Raji (cell line): ENCODE measurements around the gene PLCD4.
A peak's percentile ranks its signal among the peaks of the same experiment; 100 is the strongest.

Experiments used
- POLR2A ChIP-seq: IDR thresholded peaks from 2 replicates; pipeline ENCODE4 v1.6.1; 2011; ENCODE audit warnings: low read depth, low read length, control low read depth; ENCODE audit not compliant: insufficient read depth

PLCD4 gene

DNA sequence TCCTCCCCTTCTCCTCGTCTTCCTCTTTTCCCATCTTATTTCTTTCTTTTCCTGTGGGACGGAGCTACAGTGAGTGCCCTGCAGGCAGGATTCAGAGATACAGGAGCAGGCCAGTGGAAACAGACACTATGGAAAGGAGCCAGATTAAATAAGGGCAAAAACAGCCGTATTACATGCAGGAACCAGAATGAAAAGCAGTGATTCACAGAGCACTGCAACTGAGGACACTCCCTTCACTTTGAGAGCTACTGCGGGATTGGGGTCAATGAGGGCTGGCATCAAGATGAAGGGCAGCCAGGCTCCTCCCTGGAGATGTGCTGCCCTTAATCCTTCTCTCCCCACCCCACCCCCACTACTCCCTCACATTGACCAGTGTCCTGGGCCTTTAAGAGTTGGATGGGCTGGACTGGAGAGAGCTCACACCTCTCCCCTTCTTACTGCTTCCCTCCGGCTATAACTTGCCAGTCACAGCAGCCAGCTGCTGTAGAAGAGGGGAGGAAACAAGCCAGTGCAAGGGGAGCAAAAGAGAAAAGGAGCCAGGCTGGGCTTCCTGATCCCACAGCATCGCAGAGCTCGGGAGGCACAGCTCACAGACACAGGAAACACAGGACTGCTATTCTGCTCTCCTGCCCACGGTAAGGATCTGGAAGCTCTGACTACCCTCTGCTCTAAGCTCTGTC, at the start of gene PLCD4:
PLCD4 (plus strand) TSS at position 464 of the 680 bp plus-strand sequence. CDS start 7,841 bp downstream, outside the sequence.
- TF ChIP-seq POLR2A, result no peak

DNA sequence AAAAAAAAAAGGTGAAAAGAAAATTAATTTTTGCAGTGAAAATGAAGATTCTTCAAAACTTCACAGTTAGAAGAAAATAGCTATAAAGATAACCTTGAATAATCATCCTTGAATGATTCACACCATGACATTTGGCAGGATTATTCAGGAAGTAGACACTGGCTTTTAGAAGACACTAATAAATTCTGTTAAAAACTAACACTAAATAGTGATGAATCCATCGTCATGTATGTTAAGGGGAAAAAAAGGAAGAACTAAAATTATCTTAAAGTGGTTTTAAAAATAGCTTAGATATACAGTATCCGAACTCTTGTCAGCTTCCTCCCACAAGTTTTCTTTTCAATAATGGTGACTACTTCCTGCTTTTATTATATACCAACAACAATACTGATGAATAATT, 49.8 kb upstream of the PLCD4 start:
- no peak for TF ChIP-seq POLR2A

DNA sequence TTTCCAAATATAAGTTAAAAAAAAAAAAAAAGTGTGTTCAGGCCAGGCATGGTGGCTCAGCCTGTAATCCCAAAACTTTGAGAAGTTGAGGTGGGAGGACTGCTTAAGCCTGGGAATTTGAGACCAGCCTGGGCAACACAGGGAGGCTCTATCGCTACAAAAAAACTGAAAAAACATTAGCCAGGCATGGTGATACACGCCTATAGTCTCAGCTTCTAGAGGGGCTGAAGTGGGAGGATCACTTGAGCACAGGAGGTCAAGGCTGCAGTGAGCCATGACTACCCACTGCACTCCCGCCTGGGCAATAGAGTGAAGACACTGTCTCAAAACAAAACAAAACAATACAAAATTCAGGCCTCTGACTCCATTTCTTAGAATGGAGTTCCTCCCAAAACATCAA, 48.7 kb upstream of the PLCD4 start:
- TF ChIP-seq POLR2A, result no peak

DNA sequence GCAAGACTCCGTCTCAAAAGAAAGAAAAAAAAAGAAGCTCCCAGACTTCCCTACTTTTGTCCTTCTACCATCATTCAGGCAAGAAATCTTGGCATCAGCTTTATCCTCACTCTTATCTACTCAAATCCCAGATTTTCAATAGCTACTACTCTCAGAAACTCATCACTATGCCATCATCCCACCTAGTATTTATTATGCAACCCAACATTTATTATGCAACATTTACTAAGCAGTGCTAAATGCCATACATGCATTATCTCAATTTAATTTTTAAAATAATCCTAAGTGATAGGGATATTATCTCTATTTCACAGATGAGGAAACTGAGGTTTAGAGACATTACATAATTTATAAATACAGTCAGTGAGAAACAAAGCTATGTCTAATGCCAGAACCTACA, 43.6 kb upstream of the PLCD4 start:
- TF ChIP-seq POLR2A, result no peak

DNA sequence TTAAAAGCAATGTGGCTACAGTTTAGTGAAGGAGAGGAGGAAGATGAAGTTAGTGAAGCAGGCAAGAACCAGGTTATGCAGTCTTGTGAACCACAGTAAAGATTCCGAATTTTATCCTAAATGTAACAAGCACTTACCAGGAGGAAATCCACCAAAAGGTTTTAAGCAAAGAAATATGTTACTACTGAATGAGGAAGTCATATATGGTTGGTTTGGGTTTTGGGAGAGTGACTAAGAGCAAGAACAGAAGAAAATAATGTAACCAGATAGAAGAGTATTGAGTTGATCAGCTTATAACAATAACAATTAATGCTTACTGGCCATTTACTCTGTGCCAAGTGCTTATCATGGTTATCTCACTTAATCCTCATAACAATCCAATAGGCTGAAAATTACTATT, 41.4 kb upstream of the PLCD4 start:
- TF ChIP-seq POLR2A, result no peak

DNA sequence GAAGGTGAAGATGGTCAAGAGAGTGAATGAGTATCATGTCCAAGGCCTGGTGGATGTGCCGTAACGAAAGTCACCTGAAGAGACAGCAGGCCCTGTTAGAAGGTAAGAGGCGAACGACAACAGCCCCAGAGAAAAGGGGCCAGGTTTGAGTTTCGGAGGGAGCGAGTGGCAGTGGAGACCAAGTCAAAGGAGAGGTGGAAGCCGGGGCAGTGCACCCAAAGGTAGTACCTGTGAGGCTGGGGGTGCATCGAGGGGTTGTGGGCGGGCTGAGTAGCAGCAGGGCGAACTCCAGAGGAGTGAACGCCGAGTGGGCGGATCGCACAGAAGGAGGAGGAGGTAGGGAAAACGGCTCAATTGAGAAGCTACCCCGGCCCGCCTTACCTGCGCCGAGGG, 39.9 kb upstream of the PLCD4 start:
- no peak for TF ChIP-seq POLR2A

DNA sequence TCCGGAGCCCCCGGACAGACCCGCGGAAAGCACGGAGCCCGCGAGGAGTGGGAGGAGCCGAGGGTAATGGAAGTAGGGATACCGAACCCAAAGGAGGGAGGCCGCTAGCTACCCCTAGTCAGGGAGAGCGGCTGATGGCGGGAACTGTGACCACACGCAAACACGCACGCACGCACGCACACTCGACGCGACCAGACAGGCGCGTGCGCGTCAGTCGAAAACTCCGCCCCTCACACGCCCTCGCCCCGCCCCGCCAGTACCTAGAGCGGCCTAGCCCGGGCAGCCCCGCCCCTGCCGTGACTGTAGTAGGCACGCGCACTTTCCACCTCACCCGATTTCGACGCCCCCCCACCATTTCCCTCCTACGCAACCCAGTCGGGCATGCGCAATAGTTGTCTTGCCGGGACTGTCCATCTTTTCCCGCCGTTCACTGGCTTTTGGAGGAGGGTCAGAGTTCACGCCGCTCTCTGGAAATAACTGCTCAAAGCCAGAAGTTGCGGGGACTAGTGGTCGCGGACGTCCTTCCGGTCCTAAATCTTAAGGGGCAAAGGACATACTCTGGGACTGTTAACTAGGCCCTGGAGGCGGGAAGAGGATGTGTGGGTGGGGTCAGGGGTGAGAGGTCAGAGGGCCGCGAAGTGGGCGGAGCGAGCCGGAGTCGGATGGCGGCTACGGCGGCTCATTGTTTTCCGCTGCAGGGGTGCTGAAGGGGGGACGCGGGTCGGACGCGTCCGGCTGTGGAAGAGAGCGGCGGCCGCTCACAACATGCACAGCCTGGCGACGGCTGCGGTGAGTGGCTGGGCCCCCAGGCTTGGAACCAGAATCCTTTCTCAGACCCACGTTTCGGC, 39.3 kb upstream of the PLCD4 start, which contains the start of the genes CNOT9 and USP37:
CNOT9 (plus strand) TSS at position 650 of the 848 bp plus-strand sequence; CDS start at position 766, 116 bp downstream.
USP37 (minus strand) TSS at position 162 of the 848 bp plus-strand sequence. CDS start 9,698 bp downstream, outside the sequence.
- TF ChIP-seq POLR2A, result peak; percentile 87

DNA sequence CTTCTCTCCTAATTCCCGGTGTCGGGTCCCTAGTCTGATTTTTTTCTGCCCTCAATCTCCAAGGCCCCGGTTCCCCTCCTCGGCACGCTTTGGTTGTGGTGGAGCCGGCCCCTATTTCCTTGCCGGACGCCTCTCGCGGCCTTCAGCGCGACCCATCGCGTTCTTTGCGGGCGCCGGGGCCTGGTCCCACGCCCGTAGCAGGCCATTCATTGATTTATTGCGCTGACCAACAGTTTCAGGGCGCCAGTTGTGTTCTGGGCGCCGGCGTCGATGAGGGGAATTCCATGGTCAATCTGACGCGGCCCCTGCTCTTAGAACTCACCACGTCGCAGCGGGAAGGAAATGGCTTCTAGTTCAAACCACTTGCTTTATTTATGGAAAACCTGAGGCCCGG, 38.7 kb upstream of the PLCD4 start:
- no peak for TF ChIP-seq POLR2A

DNA sequence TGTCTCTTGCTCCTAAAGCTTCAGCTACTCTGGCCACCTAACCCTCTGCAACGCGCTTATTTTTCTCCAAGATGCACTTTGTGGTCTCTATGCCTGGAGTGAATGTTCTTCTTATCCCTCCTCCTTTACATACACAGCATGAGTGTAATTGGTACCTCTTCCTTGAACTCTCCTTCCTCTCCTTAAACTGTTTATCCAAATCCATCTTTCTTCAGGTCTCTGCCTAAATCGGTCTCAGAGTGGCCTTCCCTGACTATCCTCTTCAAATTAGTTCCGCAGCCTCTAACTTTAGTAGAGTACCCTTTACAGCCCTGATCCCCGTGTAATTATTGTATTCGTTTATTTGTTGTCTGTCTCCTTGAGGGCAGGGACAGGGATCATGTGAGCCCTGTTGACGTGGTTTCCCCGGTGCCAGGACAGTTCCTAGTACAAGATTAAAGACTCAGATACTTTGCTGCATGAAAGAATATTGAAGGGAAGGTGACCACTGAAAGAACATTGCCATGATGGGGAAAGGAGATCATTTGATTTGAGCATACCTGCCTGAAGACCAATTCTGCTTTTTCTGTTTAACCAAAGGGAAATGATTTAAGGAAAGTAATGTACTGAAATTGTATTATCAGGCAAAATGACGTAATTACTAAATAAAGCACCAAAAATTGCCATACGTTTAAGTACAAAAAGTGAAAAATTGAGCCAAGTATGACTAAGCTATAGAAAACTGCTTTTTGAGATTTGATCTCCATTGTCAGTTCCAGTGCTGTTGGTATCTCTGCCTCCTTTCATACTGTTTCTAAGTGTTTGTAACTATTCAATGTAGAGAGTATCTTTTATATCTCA, 37.8 kb upstream of the PLCD4 start:
- no peak for TF ChIP-seq POLR2A

DNA sequence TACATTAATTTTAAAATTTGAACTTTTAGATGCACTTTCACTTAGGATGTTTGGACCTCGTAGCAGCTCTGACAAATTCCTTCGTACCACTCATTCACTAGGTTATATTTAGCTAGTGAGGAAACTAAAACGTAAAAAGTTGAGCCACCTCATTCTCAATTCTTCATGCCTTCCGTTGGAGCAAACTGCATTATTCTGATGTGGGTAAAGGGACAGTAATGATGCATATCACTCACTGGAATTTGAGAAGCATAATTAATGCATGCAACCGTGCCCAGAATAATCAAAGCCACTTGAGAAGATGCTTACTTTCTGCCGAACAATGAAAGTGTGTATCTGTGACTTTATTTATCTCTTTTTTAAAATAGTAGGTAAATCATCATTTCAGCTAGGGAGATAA, 36.8 kb upstream of the PLCD4 start:
- no peak for TF ChIP-seq POLR2A

DNA sequence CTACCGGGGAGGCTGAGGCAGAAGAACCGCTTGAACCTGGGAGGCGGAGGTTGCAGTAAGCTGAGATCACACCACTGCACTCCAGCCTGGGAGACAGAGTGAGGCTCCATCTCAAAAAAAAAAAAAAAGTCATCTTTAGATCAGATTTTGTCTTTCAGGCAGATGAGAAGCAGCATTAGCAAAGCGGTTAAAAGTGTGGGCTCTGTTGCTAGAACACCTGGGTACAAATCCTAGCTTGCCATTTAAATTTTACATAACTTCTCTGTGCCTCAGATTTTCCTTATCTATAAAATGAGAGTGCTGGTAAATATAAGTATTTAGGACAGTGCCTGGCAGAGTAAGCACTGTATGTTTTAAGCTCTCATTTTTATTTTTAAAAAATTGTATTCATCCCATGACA, 30.8 kb upstream of the PLCD4 start:
- no peak for TF ChIP-seq POLR2A

DNA sequence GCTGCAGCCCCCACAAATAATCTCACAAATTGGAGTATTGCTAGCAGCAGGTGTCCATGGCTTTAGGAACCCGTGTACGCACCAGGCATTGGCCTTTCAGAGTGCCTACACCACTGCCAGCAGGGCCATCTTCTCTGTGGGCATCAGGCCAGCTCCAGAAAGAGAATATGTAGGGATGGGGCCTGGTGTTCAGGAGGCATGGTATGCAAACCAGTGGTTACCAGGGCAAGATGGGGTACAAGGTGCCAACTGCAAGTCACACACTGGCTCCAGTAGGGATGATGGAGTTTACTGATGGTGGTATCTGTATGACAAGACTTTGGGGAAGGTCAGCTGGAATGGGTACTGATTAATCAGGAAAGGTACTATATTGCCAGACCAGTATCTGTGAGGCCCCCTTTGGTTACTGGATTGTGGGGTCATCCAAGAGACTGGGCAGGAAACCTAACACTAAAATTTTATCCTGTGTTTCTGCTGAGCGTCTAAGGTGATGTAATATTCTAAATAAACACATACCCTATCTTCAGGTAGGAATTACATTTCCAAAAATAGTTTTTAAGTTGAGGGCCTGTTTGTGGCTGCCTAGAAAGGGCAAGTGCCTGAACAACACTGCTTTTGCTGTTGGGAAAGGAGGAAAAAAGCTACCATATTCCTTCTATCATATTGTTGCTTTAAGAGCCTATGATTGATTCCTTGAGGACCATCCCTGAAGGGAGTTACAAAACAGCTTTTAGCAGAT, 30.0 kb upstream of the PLCD4 start:
- no peak for TF ChIP-seq POLR2A

DNA sequence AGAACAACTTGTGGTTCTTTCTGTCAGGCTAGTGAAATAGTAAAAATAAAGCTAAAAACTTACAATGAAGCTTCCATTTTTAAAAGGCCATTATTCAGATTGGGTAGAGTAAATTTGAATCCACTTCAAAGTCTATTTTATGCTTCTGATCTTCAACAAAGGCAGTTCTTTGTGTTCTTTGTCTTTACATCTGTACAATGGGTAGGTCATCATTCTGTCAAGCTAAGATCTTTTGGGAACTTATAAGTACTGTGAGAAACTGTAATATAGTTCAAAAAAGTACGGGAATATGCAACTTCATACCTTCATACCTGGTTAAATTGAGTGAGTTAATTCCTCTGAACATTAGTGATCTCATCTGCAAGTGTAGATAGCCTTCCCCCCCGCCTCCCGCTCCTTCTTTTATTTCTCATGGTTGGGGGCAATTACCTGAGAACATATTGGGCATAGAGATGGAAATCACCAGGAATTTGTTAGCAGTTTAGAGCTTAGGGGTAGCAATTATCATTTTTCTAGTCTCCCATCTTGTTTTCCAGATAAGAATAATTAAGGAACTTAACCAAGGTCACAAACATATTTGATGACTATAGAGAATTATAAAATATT, 29.3 kb upstream of the PLCD4 start:
- no peak for TF ChIP-seq POLR2A

DNA sequence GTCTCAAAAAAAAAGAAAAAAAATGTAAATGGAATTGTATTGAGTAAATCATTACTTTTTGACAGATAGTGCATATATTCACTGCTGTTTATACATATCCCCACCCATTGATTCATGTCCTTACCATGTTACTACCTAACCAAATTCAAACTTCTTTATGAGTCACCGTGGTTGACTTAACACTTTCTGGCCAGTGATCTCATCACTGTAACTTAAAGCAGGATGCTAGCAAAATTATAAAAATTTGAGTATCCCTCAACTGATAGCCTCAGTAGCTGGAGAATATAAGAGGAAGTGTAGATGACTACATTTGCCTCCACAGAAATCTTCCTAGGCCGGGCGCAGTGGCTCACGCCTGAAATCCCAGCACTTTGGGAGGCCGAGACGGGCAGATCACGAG, 25.6 kb upstream of the PLCD4 start:
- TF ChIP-seq POLR2A, result no peak
